HG02588 (cell line): ENCODE measurements around the gene ANKFY1.

Source experiments
- ATAC-seq: cut with Tn5 transposase; IDR thresholded peaks from one replicate; pipeline ENCODE4 v1.9.1; 2021; ENCODE audit warnings: mild to moderate bottlenecking, moderate library complexity; ENCODE audit not compliant: unreplicated experiment

ANKFY1 gene

DNA sequence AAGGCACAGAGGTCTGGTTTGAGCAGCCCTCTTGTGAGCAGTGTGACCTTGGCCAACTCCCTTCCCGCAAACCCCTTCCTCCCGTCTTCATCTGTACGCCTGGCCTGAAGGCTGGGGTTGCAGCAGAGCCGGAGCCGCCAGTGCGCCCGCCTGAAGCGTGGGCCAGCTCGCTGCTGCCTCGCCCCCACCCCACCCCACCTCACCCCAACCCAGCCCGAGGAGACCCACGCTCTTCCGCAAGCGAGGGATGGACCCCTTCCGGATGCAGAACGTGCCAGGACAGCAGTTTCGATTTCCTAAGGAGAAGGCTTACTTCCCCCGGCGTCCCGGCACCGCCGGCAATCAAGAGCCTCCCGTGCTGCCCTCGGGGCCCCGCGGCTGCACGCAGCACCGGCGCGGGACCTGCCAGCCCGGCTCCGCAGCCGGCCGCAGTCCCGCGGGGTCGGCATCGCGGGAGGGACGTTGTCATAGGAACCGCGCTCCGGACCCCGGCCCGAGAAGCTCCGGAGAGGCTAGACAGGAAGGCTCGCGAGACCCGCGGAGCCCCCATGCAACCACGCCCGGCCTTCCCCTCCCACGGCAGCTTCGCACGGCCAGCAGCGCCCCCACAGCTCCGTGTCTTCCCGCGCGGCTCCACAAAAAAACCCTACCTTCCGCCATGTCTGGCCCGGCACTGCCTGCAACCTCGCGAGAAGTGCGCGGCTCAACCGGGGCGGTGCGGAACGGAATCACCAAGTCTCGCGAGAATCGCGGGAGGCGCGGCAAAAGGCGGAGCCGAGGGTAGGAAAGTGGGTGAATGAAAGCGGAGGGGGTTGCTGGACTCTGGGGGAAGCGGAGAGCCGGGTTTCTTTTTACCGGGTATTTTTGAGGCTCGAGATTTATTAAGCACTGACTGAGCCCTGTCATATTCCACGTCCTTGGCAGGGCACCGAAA is at the start of gene ANKFY1:
TSS of gene ANKFY1 (minus strand) at position 698 of the 934 bp plus-strand sequence. CDS start at position 660, 38 bp downstream.
- ATAC-seq: peak; percentile 76

GRCh38 chr17:4310354-4311060 is 46.7 kb upstream of the ANKFY1 start:
- no peak for ATAC-seq

- ATAC-seq: no peak
Observed at GRCh38 chr17:4309897-4310296, 46.1 kb upstream of the ANKFY1 start.

- ATAC-seq: no peak
Observed at GRCh38 chr17:4307179-4307930, 43.6 kb upstream of the ANKFY1 start.

GRCh38 chr17:4305224-4305623 is 41.4 kb upstream of the ANKFY1 start:
- no peak for ATAC-seq

- no peak for ATAC-seq
Observed at GRCh38 chr17:4304417-4305027, 40.7 kb upstream of the ANKFY1 start.

GRCh38 chr17:4301066-4301465 is 37.3 kb upstream of the ANKFY1 start:
- no peak for ATAC-seq

- no peak for ATAC-seq
Observed at GRCh38 chr17:4297351-4297750, 33.6 kb upstream of the ANKFY1 start.

- ATAC-seq: no peak
Observed at GRCh38 chr17:4295686-4296085, 31.9 kb upstream of the ANKFY1 start.

DNA sequence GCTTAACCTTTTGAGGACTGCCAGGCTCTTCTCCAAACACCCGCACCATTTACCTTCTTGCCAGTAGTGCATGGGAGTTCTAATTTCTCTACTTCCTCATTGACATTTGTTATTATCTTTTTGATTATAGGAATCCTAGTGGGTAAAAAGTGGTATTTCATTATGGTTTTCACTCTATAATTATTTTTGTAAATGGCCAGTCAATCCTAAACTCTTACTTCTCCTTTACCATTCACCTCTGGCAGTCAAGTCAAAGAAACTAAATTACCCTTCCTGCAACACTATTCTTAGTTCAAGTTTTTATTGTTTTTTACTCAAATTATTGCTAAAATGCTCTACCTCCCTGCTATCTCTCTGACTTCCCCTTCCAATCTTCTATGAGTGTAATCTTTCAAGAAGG is 29.8 kb upstream of the ANKFY1 start:
- ATAC-seq: no peak

- ATAC-seq: no peak
Observed at GRCh38 chr17:4287710-4288109, 23.9 kb upstream of the ANKFY1 start.

DNA sequence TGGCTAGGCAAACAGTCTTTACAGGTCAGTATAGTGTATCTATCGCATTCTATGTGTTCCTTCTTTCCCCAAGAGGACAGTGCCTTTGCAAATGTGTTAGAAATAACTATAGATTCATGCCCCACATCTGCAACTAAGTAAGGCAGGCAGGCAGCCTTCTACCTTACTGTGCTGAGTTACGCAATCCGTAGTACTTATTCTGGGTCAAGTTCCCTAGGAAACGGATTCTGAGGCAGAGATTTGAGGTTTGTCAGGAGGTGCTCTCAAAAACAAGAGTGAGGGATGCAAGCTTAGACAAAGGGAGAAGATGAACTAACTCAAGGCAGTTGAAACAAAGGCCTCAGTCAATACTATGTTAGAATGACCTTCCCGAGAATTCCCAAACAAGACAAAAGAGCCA is 12.7 kb upstream of the ANKFY1 start:
- ATAC-seq: no peak

GRCh38 chr17:4272972-4273368 is 9.2 kb upstream of the ANKFY1 start:
- ATAC-seq: no peak

- ATAC-seq: no peak
Observed at GRCh38 chr17:4272213-4272971, 8.6 kb upstream of the ANKFY1 start.

DNA sequence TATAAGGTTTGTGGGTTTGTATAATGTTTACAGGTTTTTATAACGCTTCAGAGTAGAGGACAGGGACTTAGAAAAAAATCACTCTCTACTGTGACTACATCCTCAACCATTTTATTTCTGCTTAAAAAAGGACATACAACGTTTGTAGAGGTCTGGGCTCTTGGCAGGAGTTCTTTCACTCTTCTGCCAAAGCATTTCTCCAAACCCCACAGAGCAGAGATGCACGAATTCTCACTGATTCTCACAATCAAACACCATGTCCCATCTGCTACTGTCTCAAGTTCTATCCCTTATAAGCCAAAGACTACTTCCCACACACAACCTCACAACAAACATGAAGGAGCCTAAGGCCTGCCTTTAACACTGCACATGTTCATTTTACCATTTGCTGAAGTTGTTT is 7.0 kb upstream of the ANKFY1 start:
- no peak for ATAC-seq

DNA sequence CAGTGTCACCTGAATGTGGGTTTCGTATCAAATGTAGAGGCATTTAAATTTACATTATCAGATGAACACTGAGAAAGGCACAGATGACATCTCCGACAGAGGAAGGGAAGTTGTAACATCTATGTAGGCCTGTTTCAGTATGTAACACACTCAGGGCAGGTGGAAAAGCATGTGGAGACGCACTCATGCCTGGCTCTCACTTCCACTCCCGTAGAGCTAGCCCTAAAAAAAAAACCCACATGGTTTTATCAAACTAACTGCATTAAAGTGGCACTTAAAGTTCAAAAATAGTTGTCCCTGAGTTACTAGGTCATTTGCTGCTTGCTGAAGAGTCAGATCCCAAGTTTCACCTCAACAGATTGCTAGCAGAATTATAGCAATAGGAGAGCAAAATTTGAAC is 6.1 kb upstream of the ANKFY1 start:
- no peak for ATAC-seq

- ATAC-seq: no peak
Observed at GRCh38 chr17:4267402-4267801, 3.6 kb upstream of the ANKFY1 start.

- no peak for ATAC-seq
Observed at GRCh38 chr17:4266550-4266949, 2.8 kb upstream of the ANKFY1 start.

- ATAC-seq: no peak
Observed at GRCh38 chr17:4262703-4263102, 1.1 kb downstream of the ANKFY1 start.

- no peak for ATAC-seq
Observed at GRCh38 chr17:4261452-4261851, 2.3 kb downstream of the ANKFY1 start.
